H9 (cell line): ENCODE measurements around the gene KIF16B. TPM values are rescaled to one million over a fixed set of nuclear protein-coding genes. Genes with fewer than 3 reads are reported as not detected.
A peak's percentile ranks its signal among the peaks of the same experiment; 100 is the strongest.

ENCODE experiments used
- DNase-seq: peaks from one replicate; pipeline ENCODE4 v3.0.0-alpha.2; 2017
- H2AFZ ChIP-seq: one replicate; pipeline ENCODE4 v1.6.1; 2013; ENCODE audit warnings: mild to moderate bottlenecking, low read length, control low read depth, moderate library complexity
- H2AK5ac ChIP-seq: 2 replicates; pipeline ENCODE4 v1.6.1; 2013; ENCODE audit warnings: low read length, control low read depth, mixed read lengths; ENCODE audit not compliant: insufficient read length
- H2BK120ac ChIP-seq: one replicate; pipeline ENCODE4 v1.6.1; 2013; ENCODE audit warnings: low read depth, mild to moderate bottlenecking, low read length, control low read depth, inconsistent platforms; ENCODE audit not compliant: poor library complexity, severe bottlenecking
- H2BK12ac ChIP-seq: 2 replicates; pipeline ENCODE4 v1.6.1; 2013; ENCODE audit warnings: low read length, control low read depth, mixed read lengths, low read depth; ENCODE audit not compliant: insufficient read length
- H2BK15ac ChIP-seq: 2 replicates; pipeline ENCODE4 v1.6.1; 2013; ENCODE audit warnings: low read depth, low read length, control low read depth
- H2BK20ac ChIP-seq: one replicate; pipeline ENCODE4 v1.6.1; 2013; ENCODE audit warnings: low read depth, mild to moderate bottlenecking, low read length, control low read depth, inconsistent platforms; ENCODE audit not compliant: poor library complexity, severe bottlenecking
- H2BK5ac ChIP-seq: 2 replicates; pipeline ENCODE4 v1.6.1; 2013; ENCODE audit warnings: low read length, control low read depth, mixed read lengths; ENCODE audit not compliant: insufficient read length
- H3K14ac ChIP-seq: 2 replicates; pipeline ENCODE4 v1.6.1; 2013; ENCODE audit warnings: low read length, control low read depth; ENCODE audit not compliant: insufficient read depth
- H3K18ac ChIP-seq: 2 replicates; pipeline ENCODE4 v1.6.1; 2013; ENCODE audit warnings: low read depth, mild to moderate bottlenecking, mixed read lengths, low read length, control low read depth; ENCODE audit not compliant: insufficient read length
- H3K23ac ChIP-seq: 2 replicates; pipeline ENCODE4 v1.6.1; 2013; ENCODE audit warnings: low read length, control low read depth, mixed read lengths, low read depth; ENCODE audit not compliant: insufficient read length
- H3K23me2 ChIP-seq: 2 replicates; pipeline ENCODE4 v1.6.1; 2013; ENCODE audit warnings: low read depth, mild to moderate bottlenecking, mixed read lengths, low read length, control low read depth; ENCODE audit not compliant: insufficient read length, poor library complexity, severe bottlenecking
- H3K27ac ChIP-seq: 2 replicates; pipeline ENCODE4 v1.5.1; 2013; ENCODE audit warnings: low read length, control low read depth, mixed read lengths, low read depth; ENCODE audit not compliant: insufficient read length
- H3K27me3 ChIP-seq: 2 replicates; pipeline ENCODE4 v1.6.1; 2013; ENCODE audit warnings: low read length, control low read depth, inconsistent platforms; ENCODE audit not compliant: insufficient read depth
- H3K4ac ChIP-seq: 2 replicates; pipeline ENCODE4 v1.6.1; 2013; ENCODE audit warnings: low read depth, mild to moderate bottlenecking, control low read depth, inconsistent platforms, low read length, moderate library complexity
- H3K4me1 ChIP-seq: 2 replicates; pipeline ENCODE4 v1.6.1; 2013; ENCODE audit warnings: low read length, control low read depth, inconsistent platforms; ENCODE audit not compliant: insufficient read depth
- H3K4me2 ChIP-seq: 2 replicates; pipeline ENCODE4 v1.6.1; 2013; ENCODE audit warnings: low read length, control low read depth, mixed read lengths; ENCODE audit not compliant: insufficient read length, insufficient read depth
- H3K56ac ChIP-seq: 2 replicates; pipeline ENCODE4 v1.6.1; 2013; ENCODE audit warnings: low read depth, mild to moderate bottlenecking, mixed read lengths, low read length, control low read depth; ENCODE audit not compliant: insufficient read length
- H3K79me1 ChIP-seq: 2 replicates; pipeline ENCODE4 v1.6.1; 2013; ENCODE audit warnings: low read depth, mild to moderate bottlenecking, moderate library complexity, low read length, control low read depth, inconsistent platforms; ENCODE audit not compliant: insufficient read depth, poor library complexity, severe bottlenecking
- H3K79me2 ChIP-seq: 2 replicates; pipeline ENCODE4 v1.6.1; 2013; ENCODE audit warnings: low read length, control low read depth, inconsistent platforms; ENCODE audit not compliant: insufficient read depth
- H3K9ac ChIP-seq: 2 replicates; pipeline ENCODE4 v1.6.1; 2013; ENCODE audit warnings: low read length, control low read depth, mixed read lengths; ENCODE audit not compliant: insufficient read length; ENCODE audit errors: extremely low read depth
- H3K9me3 ChIP-seq: one replicate; pipeline ENCODE4 v1.6.1; 2013; ENCODE audit warnings: low read depth, low read length, inconsistent platforms; ENCODE audit not compliant: control insufficient read depth
- H3T11ph ChIP-seq: one replicate; pipeline ENCODE4 v1.6.1; 2013; ENCODE audit warnings: mild to moderate bottlenecking, low read length, control low read depth, inconsistent platforms
- H4K20me1 ChIP-seq: one replicate; pipeline ENCODE4 v1.6.1; 2013; ENCODE audit not compliant: control insufficient read depth, insufficient read length, insufficient read depth
- H4K5ac ChIP-seq: 2 replicates; pipeline ENCODE4 v1.6.1; 2013; ENCODE audit warnings: low read depth, mild to moderate bottlenecking, mixed read lengths, low read length, control low read depth; ENCODE audit not compliant: insufficient read length
- H4K8ac ChIP-seq: replicated peaks from 2 replicates; pipeline ENCODE4 v1.6.1; 2013; ENCODE audit warnings: low read length, control low read depth, mixed read lengths, low read depth; ENCODE audit not compliant: insufficient read length
- H4K91ac ChIP-seq: 2 replicates; pipeline ENCODE4 v1.6.1; 2013; ENCODE audit warnings: low read depth, mild to moderate bottlenecking, moderate library complexity, mixed read lengths, low read length, control low read depth; ENCODE audit not compliant: insufficient read length
- H3K27ac Mint-ChIP-seq, 3 experiments: 2 replicates in 2 of 3; 3 replicates in 1 of 3; pipeline ENCODE4 v1.8.0; 2020 to 2021; ENCODE audit warnings: mixed read lengths in 3 of 3, mild to moderate bottlenecking in 1 of 3, moderate library complexity in 1 of 3
- H3K27me3 Mint-ChIP-seq: 2 replicates; pipeline ENCODE4 v1.8.0; 2021; ENCODE audit warnings: low read depth, mild to moderate bottlenecking, moderate library complexity, mixed read lengths
- H3K36me3 Mint-ChIP-seq, 3 experiments: 2 replicates in 2 of 3; 3 replicates in 1 of 3; pipeline ENCODE4 v1.8.0; 2020 to 2021; ENCODE audit warnings: low read depth in 3 of 3, mixed read lengths in 3 of 3; ENCODE audit not compliant: insufficient read depth in 1 of 3
- H3K4me1 Mint-ChIP-seq, 2 experiments: 2 replicates each; pipeline ENCODE4 v1.8.0; 2020; ENCODE audit warnings: mixed read lengths in 2 of 2
- H3K4me3 Mint-ChIP-seq, 2 experiments: 2 replicates in 1 of 2; 3 replicates in 1 of 2; pipeline ENCODE4 v1.8.0; 2020 to 2021; ENCODE audit warnings: mild to moderate bottlenecking in 2 of 2, mixed read lengths in 2 of 2, moderate library complexity in 1 of 2
- H3K9me3 Mint-ChIP-seq, 2 experiments: 2 replicates in 1 of 2; 3 replicates in 1 of 2; pipeline ENCODE4 v1.8.0; 2020; ENCODE audit warnings: mild to moderate bottlenecking in 2 of 2, mixed read lengths in 2 of 2, moderate library complexity in 1 of 2
- CTCF ChIP-seq: fragments of 200-600 bp; sonication (generic); conservative IDR thresholded peaks from 3 replicates; pipeline ENCODE4 v1.8.0; 2021; ENCODE audit warnings: antibody characterized with exemption, mild to moderate bottlenecking
- WGBS: extraction: QIAGEN DNeasy Blood & Tissue Kit; methylation state at CpG from one replicate; pipeline ENCODE4 v1.1.7; 2013; ENCODE audit warnings: missing lambda C conversion rate, low lambda C conversion rate, mixed read lengths; ENCODE audit not compliant: insufficient read length; ENCODE audit errors: extremely low coverage; 5-methylcytosine and 5-hydroxymethylcytosine counted together
- total RNA-seq: library from RNA; stranded (reverse); gene quantifications from 2 replicates; pipeline ENCODE4 v1.2.1, GENCODE V29; 2021

Gene KIF16B
- total RNA-seq, 1 experiment from 2014 or later, result 7.4 TPM

DNA sequence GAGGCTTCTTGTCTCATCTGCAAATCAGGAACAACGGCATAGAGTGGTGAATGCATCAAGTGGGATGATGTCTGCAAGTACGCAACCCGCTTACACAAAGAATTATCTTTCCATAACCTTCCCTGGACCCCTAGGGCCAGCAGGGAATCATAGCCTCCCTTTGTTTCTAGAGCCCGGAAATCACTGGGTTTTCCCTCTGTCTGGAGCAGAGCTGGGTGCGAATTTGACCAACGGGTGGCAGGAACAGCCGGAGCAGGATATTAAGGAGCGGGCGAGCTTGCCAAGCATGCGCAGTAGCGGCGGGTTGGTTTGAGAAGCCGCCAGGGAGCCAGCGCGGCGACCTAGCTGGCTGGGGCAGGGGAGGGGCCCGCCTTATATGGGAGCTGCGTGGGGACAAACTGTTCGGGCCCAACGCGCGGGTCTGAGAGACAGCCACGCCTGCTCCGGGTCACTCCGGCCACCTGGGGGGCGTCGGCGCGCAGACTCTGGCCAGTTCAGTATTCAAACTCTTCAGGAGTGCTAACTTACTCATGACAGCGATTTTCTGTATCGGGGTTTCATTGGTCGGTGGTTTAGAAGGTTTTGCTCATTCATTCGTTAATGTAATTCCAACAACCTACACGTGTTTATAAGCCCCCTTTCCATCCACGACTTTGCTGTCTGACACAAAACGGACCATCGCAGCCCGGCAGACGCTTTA is 1.6 kb upstream of the KIF16B start:
- Mint-ChIP-seq H3K9me3 (no peaks in the 10 kb centered on the region), H3K27me3 (no peaks in the 10 kb centered on the region), H3K36me3 (no peaks in the 10 kb centered on the region; a peak in 1 of 7 replicates), H3K27ac (peak overlapping the region in 2 of 3 experiments; percentile 7 to 44; a peak in 2 of 7 replicates), H3K4me1 (peaks cover 34 to 40% of the 10 kb centered on the region in 2 experiments), H3K4me3 (peak overlapping the region; percentile 73 to 84)
- Histone ChIP-seq H3K18ac (no peak overlapping the region), H2BK120ac (no peak overlapping the region), H3K9me3 (no peaks in the 10 kb centered on the region), H4K5ac (no peak overlapping the region), H3T11ph (no peak overlapping the region), H3K56ac (no peak overlapping the region), H3K27me3 (no peaks in the 10 kb centered on the region), H2BK20ac (no peak overlapping the region), H3K4me1 (no peaks in the 10 kb centered on the region; the same call in 1 of the 2 replicates), H2BK12ac (no peak overlapping the region), H3K79me2 (no peaks in the 10 kb centered on the region), H2AK5ac (no peak overlapping the region), H3K27ac (no peak overlapping the region), H2BK15ac (no peak overlapping the region), H3K23me2 (peaks cover 7% of the 10 kb centered on the region), H4K91ac (no peak overlapping the region), H2BK5ac (no peak overlapping the region), H3K4me2 (peak overlapping the region; percentile 76), H3K14ac (no peak overlapping the region), H2AFZ (peak overlapping the region; percentile 24), H3K4ac (no peak overlapping the region), H3K9ac (no peak overlapping the region), H3K79me1 (no peaks in the 10 kb centered on the region), H4K20me1 (no peaks in the 10 kb centered on the region), H3K23ac (no peak overlapping the region), H4K8ac (no peak overlapping the region)
- peak; percentile 94 for DNase-seq
- TF ChIP-seq CTCF, result no peak
- WGBS, result no CpG with 5 or more reads among the region's 39 CpGs
